ENCODE measurements around the gene HLA-G.

HLA-G gene

DNA sequence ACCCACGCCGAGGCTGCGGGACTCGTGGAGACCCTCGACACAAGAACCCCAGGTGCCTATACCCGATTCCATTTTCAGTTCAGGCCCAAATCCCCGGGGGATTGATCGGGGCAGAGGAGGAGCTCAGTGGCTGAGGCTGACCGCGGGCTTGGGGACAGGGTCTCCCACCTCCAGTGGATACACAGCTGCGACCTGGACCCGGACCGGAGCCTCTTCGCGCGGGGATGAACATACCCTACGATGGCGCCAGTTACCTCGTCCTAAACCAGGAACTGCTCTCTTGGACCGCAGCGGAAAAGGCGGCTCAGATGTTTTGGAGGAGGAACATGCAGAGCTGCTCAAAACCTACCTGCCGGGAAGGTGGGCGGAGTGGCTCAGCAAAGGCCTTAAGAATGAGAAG, 27.4 kb upstream of the HLA-G start:
- Histone ChIP-seq H3K4me3 (ENCODE audit: low read depth, low read length) (no peak overlapping the region), H3K9me3 (no peaks in the 10 kb centered on the region), H3K36me3 (no peaks in the 10 kb centered on the region), H3K4me1 (no peaks in the 10 kb centered on the region), H3K27me3 (0 out of 2 replicates have a peak, but pooled peaks cover 5% of the 10 kb centered on the region)
- no peak for DNase-seq
- no peak for TF ChIP-seq CTCF (IDR thresholded peaks at IDR 0.05; ENCODE audit: low read depth, low read length)

GRCh38 chr6:29806387-29806786, 21.2 kb upstream of the HLA-G start:
- DNase-seq, result no peak
- Histone ChIP-seq H3K4me1 (no peaks in the 10 kb centered on the region), H3K36me3 (no peaks in the 10 kb centered on the region), H3K4me3 (ENCODE audit: low read depth, low read length) (no peak overlapping the region), H3K9me3 (no peaks in the 10 kb centered on the region), H3K27me3 (peaks cover 11% of the 10 kb centered on the region)
- no peak for TF ChIP-seq CTCF (IDR thresholded peaks at IDR 0.05; ENCODE audit: low read depth, low read length)

DNA sequence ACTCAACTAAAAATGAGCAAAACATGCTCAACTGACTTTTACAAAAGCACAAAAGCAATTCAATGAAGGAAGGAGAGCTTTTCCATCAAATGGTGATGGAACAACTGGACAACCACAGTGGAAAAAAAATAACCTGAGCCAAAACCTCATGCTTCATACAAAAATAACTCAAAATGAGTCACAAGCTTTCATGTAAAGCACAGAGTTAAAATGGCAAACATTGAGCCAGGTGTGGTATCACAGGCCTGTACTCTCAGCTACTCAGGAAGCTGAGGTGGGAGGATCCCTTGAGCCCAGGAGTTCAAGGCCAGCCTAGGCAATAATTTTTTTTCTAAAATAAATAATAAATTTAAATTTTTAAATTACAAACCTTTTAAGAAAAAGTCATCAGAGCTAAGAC, 18.4 kb upstream of the HLA-G start:
- Histone ChIP-seq H3K27me3 (peaks cover 11% of the 10 kb centered on the region), H3K4me1 (no peaks in the 10 kb centered on the region), H3K36me3 (no peaks in the 10 kb centered on the region), H3K9me3 (no peaks in the 10 kb centered on the region), H3K4me3 (ENCODE audit: low read depth, low read length) (no peak overlapping the region)
- DNase-seq, result no peak
- no peak for TF ChIP-seq CTCF (IDR thresholded peaks at IDR 0.05; ENCODE audit: low read depth, low read length)

GRCh38 chr6:29810371-29810770, 17.3 kb upstream of the HLA-G start:
- H3K9me3 ChIP-seq, result no peaks in the 10 kb centered on the region
- no peak for DNase-seq
- H3K4me3 ChIP-seq (ENCODE audit: low read depth, low read length), result no peak overlapping the region
- TF ChIP-seq CTCF (IDR thresholded peaks at IDR 0.05; ENCODE audit: low read depth, low read length), result no peak
- no peaks in the 10 kb centered on the region for H3K4me1 ChIP-seq
- H3K36me3 ChIP-seq, result no peaks in the 10 kb centered on the region
- H3K27me3 ChIP-seq, result peaks cover 11% of the 10 kb centered on the region

- Histone ChIP-seq H3K4me1 (no peaks in the 10 kb centered on the region), H3K27me3 (peaks cover 7% of the 10 kb centered on the region), H3K36me3 (no peaks in the 10 kb centered on the region), H3K9me3 (no peaks in the 10 kb centered on the region), H3K4me3 (ENCODE audit: low read depth, low read length) (no peak overlapping the region)
- no peak for DNase-seq
- TF ChIP-seq CTCF (IDR thresholded peaks at IDR 0.05; ENCODE audit: low read depth, low read length), result no peak
These were observed 16.2 kb upstream of the HLA-G start for GRCh38 chr6:29811377-29811776.

DNA sequence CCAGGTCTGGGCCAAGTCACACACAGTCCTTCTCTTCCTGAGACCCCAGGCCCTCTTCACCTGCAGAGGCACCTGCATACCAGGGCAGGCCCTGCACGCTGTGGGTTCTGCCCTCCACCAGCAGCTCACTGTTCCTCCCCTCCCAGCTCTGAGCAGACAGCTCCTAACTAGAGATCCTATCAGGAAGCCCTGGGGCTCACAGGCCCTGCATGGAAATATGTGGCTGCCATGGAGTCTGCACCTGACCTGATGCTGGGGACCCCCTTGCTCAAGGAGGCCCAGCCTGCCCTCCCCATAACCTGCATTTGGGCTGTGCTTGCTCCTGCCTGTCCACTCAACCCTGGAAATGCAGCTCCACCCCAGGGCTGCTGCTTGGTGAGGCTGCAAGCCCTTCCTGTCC, 14.6 kb upstream of the HLA-G start:
- no peaks in the 10 kb centered on the region for H3K4me1 ChIP-seq
- H3K9me3 ChIP-seq, result no peaks in the 10 kb centered on the region
- no peaks in the 10 kb centered on the region for H3K27me3 ChIP-seq
- no peak for DNase-seq
- TF ChIP-seq CTCF (IDR thresholded peaks at IDR 0.05; ENCODE audit: low read depth, low read length), result no peak
- no peaks in the 10 kb centered on the region for H3K36me3 ChIP-seq
- H3K4me3 ChIP-seq (ENCODE audit: low read depth, low read length), result no peak overlapping the region
